GM12892 (cell line): ENCODE data around the gene DOCK1.
"Not testable (repeated sequence)": the region's sequence is repeated elsewhere in the genome, so short reads cannot be mapped to it uniquely, and the experiment has no call there.

ENCODE experiments used
- DNase-seq: peaks from one replicate; pipeline ENCODE4 v3.0.0; 2011; ENCODE audit not compliant: insufficient read length
- FAIRE-seq: peaks from 2 replicates; lab custom pipeline; 2011; peaks lifted over from hg19 to GRCh38; lab: Jason Lieb, UNC
- POLR2A ChIP-seq: IDR thresholded peaks from 2 replicates; pipeline ENCODE4 v1.6.1; 2011; ENCODE audit warnings: low read depth, low read length, control low read depth
- POLR2AphosphoS5 ChIP-seq: IDR thresholded peaks from 2 replicates; pipeline ENCODE4 v1.6.1; 2011; ENCODE audit warnings: low read depth, low read length, control low read depth
- TAF1 ChIP-seq: IDR thresholded peaks from 2 replicates; pipeline ENCODE4 v1.6.1; 2011; ENCODE audit warnings: low read depth, mild to moderate bottlenecking, control low read depth, low read length, borderline replicate concordance

The DOCK1 gene

DNA sequence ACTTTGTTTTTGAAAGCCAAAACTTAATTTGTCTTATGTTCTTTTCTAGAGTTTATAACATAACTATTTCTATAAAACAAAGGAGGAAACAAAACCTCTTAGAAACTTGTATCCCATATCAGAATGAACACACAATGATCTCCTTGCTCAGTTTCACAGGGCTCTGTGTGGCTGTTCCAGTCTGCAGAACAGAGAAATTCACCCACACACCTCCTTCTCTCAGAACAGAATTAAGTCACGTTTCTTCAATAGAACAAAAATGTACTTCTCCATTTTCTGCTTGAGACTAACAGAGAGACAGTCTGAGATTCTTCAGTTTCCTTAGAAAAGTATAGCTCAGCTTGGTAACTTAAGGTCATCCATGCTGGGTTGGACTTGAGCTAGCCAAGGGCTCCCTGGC, 15.8 kb upstream of the DOCK1 start:
- TF ChIP-seq POLR2A (no peak), POLR2AphosphoS5 (no peak), TAF1 (no peak)
- no peak for DNase-seq
- FAIRE-seq = no peak

- not testable (repeated sequence) for FAIRE-seq, DNase-seq
These were observed 14.4 kb upstream of the DOCK1 start for GRCh38 chr10:126890797-126891196.

GRCh38 chr10:126892226-126893175, 12.7 kb upstream of the DOCK1 start:
- TF ChIP-seq TAF1 (no peak), POLR2AphosphoS5 (no peak), POLR2A (no peak)
- DNase-seq (no peak), FAIRE-seq (no peak)

DNA sequence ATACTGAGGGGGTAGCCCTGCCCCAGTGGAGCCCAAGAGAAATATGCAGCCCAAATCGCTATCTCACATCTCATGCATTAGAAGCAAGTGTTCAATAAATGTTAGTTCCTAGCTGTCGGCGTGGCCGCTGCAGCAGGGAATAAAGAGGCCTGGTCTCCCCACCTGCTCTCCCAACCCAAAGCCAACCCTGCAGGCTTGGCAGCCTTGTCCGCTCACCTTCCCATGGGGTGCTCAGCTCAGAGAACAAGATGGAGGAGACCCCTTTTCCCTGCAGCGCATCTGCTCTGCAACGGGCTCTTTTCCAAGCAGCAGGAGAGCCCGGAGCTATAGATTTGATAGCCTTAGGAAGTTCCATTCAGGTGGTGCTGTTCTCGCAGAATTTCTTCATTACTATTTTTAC, 12.0 kb upstream of the DOCK1 start:
- FAIRE-seq (no peak), DNase-seq (no peak)

DNA sequence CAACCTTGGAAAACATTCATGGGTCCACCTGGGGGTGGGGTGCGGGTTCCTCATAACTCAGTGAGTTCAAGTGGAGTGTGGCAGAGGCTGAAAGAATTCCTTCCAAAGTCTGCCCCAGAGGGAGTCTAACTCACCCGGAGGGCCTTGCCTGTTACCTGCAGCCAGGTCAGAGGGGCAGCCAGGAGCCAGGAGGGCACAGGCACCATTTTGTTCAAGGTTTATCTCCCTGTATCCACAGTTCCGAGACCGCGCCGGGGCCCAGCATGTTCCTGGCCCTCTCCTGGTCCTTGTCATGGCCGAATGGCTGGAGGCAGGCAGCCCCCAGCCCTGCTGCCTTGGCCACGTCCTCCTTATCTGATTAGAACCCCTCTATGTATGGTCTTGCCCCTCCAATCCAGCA, 11.4 kb upstream of the DOCK1 start:
- DNase-seq (no peak), FAIRE-seq (no peak)
- TF ChIP-seq POLR2AphosphoS5 (no peak), POLR2A (no peak), TAF1 (no peak)

More for the DNA sequence above, 12.0 kb upstream of the DOCK1 start:
- TF ChIP-seq POLR2A (no peak), TAF1 (no peak), POLR2AphosphoS5 (no peak)

GRCh38 chr10:126895214-126895781, 9.9 kb upstream of the DOCK1 start:
- FAIRE-seq = no peak
- TF ChIP-seq POLR2A = no peak
- no peak for TF ChIP-seq POLR2AphosphoS5
- no peak for TF ChIP-seq TAF1
- no peak for DNase-seq

DNA sequence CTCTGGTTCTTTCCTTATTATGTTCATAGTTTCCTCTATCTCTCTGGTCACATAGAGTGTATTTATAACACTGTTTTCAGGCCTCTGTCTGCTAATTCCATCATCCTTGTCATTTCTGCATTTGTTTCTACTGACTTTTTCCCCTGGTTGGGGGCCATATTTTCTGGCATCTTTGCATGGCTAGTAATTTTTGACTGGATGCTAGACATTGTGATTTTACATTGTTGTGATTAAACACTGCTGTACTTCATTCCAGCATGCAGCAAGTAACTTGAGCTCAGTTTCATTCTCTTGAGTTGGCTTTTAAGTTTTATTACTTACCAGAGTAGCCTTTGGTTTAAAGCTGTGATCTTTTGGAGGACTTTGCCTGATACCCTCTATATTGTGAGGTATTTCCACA, 6.8 kb upstream of the DOCK1 start:
- DNase-seq = no peak
- no peak for TF ChIP-seq POLR2A
- TF ChIP-seq POLR2AphosphoS5 = no peak
- TF ChIP-seq TAF1 = no peak
- FAIRE-seq = no peak

GRCh38 chr10:126899529-126899928, 5.7 kb upstream of the DOCK1 start:
- FAIRE-seq = not testable (repeated sequence)

DNA sequence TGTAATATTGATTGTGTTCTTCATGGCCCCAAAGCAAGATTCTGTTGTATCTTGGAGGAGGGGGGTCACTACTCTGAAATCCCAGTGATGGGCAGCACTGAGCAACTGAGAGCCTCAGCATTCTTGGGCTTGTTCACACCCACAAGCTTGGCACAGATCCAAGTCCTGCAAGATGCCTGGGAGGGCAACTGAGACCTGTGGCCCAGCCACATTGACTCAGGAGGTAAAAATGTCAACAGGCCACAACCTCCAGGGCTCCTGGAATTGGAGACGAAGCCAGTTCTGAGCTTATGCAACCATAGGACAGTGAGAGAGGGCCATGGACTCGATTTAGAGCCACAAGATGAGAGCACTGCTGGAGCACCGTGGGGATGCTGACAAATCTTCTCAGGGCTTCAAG, 3.1 kb upstream of the DOCK1 start:
- no peak for TF ChIP-seq POLR2A
- no peak for TF ChIP-seq POLR2AphosphoS5
- no peak for TF ChIP-seq TAF1
- FAIRE-seq (no peak), DNase-seq (no peak)

More at GRCh38 chr10:126899529-126899928, 5.7 kb upstream of the DOCK1 start:
- not testable (repeated sequence) for DNase-seq

DNA sequence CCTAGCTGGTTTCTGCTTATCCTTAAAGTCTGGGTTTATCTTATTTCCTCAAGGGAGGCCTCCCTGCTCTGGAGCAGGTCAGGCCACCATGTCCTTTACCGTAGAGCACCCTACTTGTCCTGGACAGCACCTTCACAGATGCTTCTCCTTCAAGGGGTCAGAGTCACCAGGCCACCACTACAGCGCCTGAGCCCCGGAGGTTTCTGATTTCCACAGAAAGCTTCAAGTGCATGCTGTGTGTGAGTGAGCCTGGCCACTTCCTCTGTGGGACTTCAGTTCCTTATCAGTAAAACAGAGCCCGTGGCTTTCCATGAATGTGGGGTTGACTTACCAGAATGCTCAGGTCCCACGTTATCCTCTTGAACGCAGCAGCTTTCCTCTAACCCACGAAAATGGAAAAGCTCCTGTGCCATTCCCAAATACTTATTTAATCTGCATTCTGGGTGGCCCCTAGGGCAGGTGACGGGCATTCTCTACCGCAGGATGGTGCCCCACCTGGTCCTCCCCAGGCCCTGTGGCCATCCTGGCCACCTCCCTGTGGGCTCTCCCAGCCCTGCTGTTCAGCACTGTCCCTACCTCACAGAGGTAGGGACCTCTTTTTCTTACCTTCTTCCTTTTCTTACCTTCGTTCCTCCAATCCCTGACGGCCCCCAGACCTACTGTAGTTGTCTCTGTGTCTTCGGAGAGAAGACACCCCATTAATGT, 1.4 kb upstream of the DOCK1 start:
- DNase-seq = no peak
- TF ChIP-seq TAF1 (no peak), POLR2A (no peak), POLR2AphosphoS5 (no peak)
- no peak for FAIRE-seq

DNA sequence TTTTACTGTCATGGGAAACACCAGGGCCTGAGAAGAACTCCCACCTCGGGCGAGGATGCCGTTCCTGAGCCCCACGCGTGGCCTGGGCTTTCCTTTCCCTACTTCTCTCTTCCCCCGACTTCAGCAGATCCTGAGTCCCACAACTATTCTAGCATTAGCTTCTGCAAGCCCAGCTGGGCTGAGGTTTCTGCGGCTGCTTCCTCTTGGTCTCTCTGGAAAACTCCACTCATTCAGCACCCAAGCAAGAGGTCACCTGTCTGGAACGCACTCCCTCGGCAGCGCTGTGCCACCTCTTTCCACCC, 761 bp upstream of the DOCK1 start:
- FAIRE-seq = no peak
- DNase-seq = no peak
- TF ChIP-seq TAF1 = no peak
- no peak for TF ChIP-seq POLR2AphosphoS5
- no peak for TF ChIP-seq POLR2A

- DNase-seq (no peak), FAIRE-seq (no peak)
- TF ChIP-seq TAF1 (no peak), POLR2A (no peak), POLR2AphosphoS5 (no peak)
These were observed 812 bp downstream of the DOCK1 start for GRCh38 chr10:126905776-126906703.
